GM23338 (cell line): Measurements from ENCODE around the gene GLI3.

ENCODE experiments used
- CREB1 ChIP-seq: fragments of 250-450 bp; sonication (Bioruptor Pico); IDR thresholded peaks from 2 replicates; pipeline ENCODE4 v1.5.0; 2020; ENCODE audit warnings: low read depth, mild to moderate bottlenecking, moderate library complexity
- CTCF ChIP-seq, 2 experiments: fragments of 200-600 bp in 1 of 2; sonication (generic) in 1 of 2; conservative IDR thresholded peaks; 2 replicates each; pipeline versions ENCODE4 v1.5.1 to v1.6.1; 2016 to 2017; ENCODE audit warnings: antibody characterized with exemption in 2 of 2, low read depth in 2 of 2, mild to moderate bottlenecking in 2 of 2, moderate library complexity in 1 of 2
- ETS1 ChIP-seq: IDR thresholded peaks from 2 replicates; pipeline ENCODE4 v1.6.1; 2016; ENCODE audit warnings: antibody characterized with exemption
- EZH2 ChIP-seq: fragments of 200-600 bp; sonication (generic); IDR thresholded peaks from one replicate; pipeline ENCODE4 v1.8.0; 2017; ENCODE audit warnings: antibody characterized with exemption, mild to moderate bottlenecking, low read depth; ENCODE audit not compliant: unreplicated experiment
- EZH2phosphoT487 ChIP-seq: fragments of 200-600 bp; sonication (generic); IDR thresholded peaks from one replicate; pipeline ENCODE4 v1.8.1; 2018; ENCODE audit warnings: antibody characterized with exemption; ENCODE audit not compliant: unreplicated experiment
- JUNB ChIP-seq: IDR thresholded peaks from one replicate; pipeline ENCODE4 v1.6.1; 2016; ENCODE audit warnings: antibody characterized with exemption; ENCODE audit not compliant: unreplicated experiment
- NANOG ChIP-seq: IDR thresholded peaks from 2 replicates; pipeline ENCODE4 v1.6.1; 2016; ENCODE audit warnings: antibody characterized with exemption, borderline replicate concordance
- POLR2AphosphoS5 ChIP-seq: IDR thresholded peaks from 2 replicates; pipeline ENCODE4 v1.6.1; 2016; ENCODE audit warnings: antibody characterized with exemption, low read depth
- REST ChIP-seq: IDR thresholded peaks from one replicate; pipeline ENCODE4 v1.6.1; 2018; ENCODE audit warnings: antibody characterized with exemption; ENCODE audit not compliant: unreplicated experiment
- STAT1 ChIP-seq: IDR thresholded peaks from one replicate; pipeline ENCODE4 v1.6.1; 2016; ENCODE audit warnings: antibody characterized with exemption; ENCODE audit not compliant: unreplicated experiment
- ZNF114 ChIP-seq: fragments of 250-450 bp; sonication (Bioruptor Pico); IDR thresholded peaks from 2 replicates; pipeline ENCODE4 v1.5.0; 2020; ENCODE audit warnings: mild to moderate bottlenecking, moderate library complexity
- ZNF331 ChIP-seq: fragments of 250-450 bp; sonication (Bioruptor Pico); IDR thresholded peaks from 2 replicates; pipeline ENCODE4 v1.5.0; 2020; ENCODE audit warnings: low read depth, mild to moderate bottlenecking, moderate library complexity

GRCh38 chr7:42263971-42264370 lies 27.0 kb upstream of the GLI3 start:
- TF ChIP-seq REST: no peak
- TF ChIP-seq POLR2AphosphoS5: no peak
- TF ChIP-seq CTCF (conservative IDR thresholded peaks at IDR 0.05; ENCODE audit: low read depth in 2 of 2): no peak
- TF ChIP-seq EZH2: no peak
- TF ChIP-seq EZH2phosphoT487: no peak
- no peak for TF ChIP-seq JUNB
- no peak for TF ChIP-seq ZNF331 (CRISPR knock-in tag)
- no peak for TF ChIP-seq ETS1
- no peak for TF ChIP-seq CREB1 (CRISPR knock-in tag)
- no peak for TF ChIP-seq ZNF114 (CRISPR knock-in tag)
- no peak for TF ChIP-seq STAT1
- no peak for TF ChIP-seq NANOG
